SH-SY5Y (cell line): ENCODE data around the gene TSPAN17.

Source experiments
- GATA2 ChIP-seq: IDR thresholded peaks from 2 replicates; pipeline ENCODE4 v1.6.1; 2011; ENCODE audit warnings: mild to moderate bottlenecking, low read depth, low read length
- GATA3 ChIP-seq: IDR thresholded peaks from 2 replicates; pipeline ENCODE4 v1.6.1; 2011; ENCODE audit warnings: low read depth, mild to moderate bottlenecking, low read length, moderate library complexity

- TF ChIP-seq GATA3 (no peak), GATA2 (no peak)
Observed at GRCh38 chr5:176646707-176647029, 616 bp upstream of the TSPAN17 start.
